ENCODE measurements around the gene PDK4.

The PDK4 gene

DNA sequence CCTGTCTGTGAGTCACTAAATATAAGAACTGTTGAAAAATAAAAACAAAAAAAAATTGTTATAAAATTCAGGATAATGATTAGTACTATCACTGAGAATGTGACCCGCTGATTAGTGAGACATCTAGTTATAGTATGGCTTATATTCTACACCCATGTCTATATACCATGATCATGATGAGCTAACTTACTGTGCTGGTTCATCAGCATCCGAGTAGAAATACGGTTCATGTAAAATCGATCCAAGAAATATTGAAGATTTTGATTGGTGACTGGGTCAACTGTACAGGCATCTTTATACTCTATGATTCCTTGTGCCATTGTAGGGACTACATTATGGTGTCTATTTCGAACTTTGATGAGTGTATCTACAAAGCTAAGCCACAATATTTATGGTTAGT is 3.7 kb downstream of the PDK4 start:
- TF ChIP-seq FOXP2 (optimal IDR thresholded peaks at IDR 0.05; ENCODE audit: borderline replicate concordance, extremely low read depth, extremely low read length, insufficient read depth) (no peak), SIN3A (IDR thresholded peaks at IDR 0.05; ENCODE audit: borderline replicate concordance, insufficient read depth, low read length) (no peak), POLR2AphosphoS5 (IDR thresholded peaks at IDR 0.05; ENCODE audit: low read depth, low read length) (no peak), TAF1 (IDR thresholded peaks at IDR 0.05; ENCODE audit: borderline replicate concordance, insufficient read depth, low read length) (no peak)
- TF ChIP-seq, protein P1, sequence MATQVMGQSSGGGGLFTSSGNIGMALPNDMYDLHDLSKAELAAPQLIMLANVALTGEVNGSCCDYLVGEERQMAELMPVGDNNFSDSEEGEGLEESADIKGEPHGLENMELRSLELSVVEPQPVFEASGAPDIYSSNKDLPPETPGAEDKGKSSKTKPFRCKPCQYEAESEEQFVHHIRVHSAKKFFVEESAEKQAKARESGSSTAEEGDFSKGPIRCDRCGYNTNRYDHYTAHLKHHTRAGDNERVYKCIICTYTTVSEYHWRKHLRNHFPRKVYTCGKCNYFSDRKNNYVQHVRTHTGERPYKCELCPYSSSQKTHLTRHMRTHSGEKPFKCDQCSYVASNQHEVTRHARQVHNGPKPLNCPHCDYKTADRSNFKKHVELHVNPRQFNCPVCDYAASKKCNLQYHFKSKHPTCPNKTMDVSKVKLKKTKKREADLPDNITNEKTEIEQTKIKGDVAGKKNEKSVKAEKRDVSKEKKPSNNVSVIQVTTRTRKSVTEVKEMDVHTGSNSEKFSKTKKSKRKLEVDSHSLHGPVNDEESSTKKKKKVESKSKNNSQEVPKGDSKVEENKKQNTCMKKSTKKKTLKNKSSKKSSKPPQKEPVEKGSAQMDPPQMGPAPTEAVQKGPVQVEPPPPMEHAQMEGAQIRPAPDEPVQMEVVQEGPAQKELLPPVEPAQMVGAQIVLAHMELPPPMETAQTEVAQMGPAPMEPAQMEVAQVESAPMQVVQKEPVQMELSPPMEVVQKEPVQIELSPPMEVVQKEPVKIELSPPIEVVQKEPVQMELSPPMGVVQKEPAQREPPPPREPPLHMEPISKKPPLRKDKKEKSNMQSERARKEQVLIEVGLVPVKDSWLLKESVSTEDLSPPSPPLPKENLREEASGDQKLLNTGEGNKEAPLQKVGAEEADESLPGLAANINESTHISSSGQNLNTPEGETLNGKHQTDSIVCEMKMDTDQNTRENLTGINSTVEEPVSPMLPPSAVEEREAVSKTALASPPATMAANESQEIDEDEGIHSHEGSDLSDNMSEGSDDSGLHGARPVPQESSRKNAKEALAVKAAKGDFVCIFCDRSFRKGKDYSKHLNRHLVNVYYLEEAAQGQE (IDR thresholded peaks at IDR 0.05; ENCODE audit: insufficient read depth in 1 of 2, low read depth in 2 of 2, low read length in 2 of 2), result no peak

- TF ChIP-seq, protein P1 (IDR thresholded peaks at IDR 0.05; ENCODE audit: insufficient read depth in 1 of 2, low read depth in 2 of 2, low read length in 2 of 2), result no peak
- no peak for TF ChIP-seq FOXP2 (optimal IDR thresholded peaks at IDR 0.05; ENCODE audit: borderline replicate concordance, extremely low read depth, extremely low read length, insufficient read depth)
- no peak for TF ChIP-seq POLR2AphosphoS5 (IDR thresholded peaks at IDR 0.05; ENCODE audit: low read depth, low read length)
- no peak for TF ChIP-seq TAF1 (IDR thresholded peaks at IDR 0.05; ENCODE audit: borderline replicate concordance, insufficient read depth, low read length)
- no peak for TF ChIP-seq SIN3A (IDR thresholded peaks at IDR 0.05; ENCODE audit: borderline replicate concordance, insufficient read depth, low read length)
These were observed 5.7 kb downstream of the PDK4 start for GRCh38 chr7:95590387-95591248.

DNA sequence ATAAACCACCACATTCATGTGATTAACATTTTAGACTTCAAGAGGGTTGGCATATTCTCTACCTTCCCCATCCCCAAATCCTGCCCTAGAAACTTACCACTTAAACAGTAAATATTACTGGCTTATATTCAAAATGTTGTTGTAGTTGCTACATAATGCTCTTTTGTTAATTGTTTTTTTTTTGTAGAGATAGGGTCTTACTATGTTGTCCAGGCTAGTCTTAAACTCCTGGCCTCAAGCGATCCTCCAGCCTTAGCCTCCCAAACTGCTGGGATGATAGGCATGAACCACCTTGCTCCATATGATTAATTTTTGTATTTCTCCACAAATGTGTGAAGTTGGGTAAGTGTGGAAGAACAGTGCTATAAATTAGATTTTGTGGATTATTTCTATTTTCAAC is 6.5 kb downstream of the PDK4 start:
- TF ChIP-seq POLR2AphosphoS5 (IDR thresholded peaks at IDR 0.05; ENCODE audit: low read depth, low read length), result no peak
- TF ChIP-seq, protein P1 (IDR thresholded peaks at IDR 0.05; ENCODE audit: insufficient read depth in 1 of 2, low read depth in 2 of 2, low read length in 2 of 2), result no peak
- TF ChIP-seq FOXP2 (optimal IDR thresholded peaks at IDR 0.05; ENCODE audit: borderline replicate concordance, extremely low read depth, extremely low read length, insufficient read depth), result no peak
- no peak for TF ChIP-seq TAF1 (IDR thresholded peaks at IDR 0.05; ENCODE audit: borderline replicate concordance, insufficient read depth, low read length)
- no peak for TF ChIP-seq SIN3A (IDR thresholded peaks at IDR 0.05; ENCODE audit: borderline replicate concordance, insufficient read depth, low read length)

DNA sequence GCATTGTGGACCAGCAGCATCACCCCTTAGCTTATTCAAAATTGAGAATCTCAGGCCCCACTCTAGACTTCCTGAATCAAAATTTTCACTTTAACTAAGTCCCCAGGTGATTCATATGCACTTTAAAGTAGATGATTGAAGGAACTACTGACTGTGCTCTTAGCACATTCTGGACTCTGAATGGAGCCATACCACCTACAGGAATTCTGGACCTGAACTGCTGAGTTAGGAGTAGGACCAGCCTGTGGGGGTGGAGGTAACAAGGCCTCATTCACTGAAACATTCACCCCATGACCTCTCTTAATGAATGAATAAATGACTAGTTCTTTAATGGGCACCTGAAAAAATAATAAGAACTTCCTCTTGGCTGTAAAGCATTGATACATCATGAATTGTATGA is 7.3 kb downstream of the PDK4 start:
- TF ChIP-seq, protein P1 (IDR thresholded peaks at IDR 0.05; ENCODE audit: insufficient read depth in 1 of 2, low read depth in 2 of 2, low read length in 2 of 2), result no peak
- TF ChIP-seq POLR2AphosphoS5 (IDR thresholded peaks at IDR 0.05; ENCODE audit: low read depth, low read length) (no peak), SIN3A (IDR thresholded peaks at IDR 0.05; ENCODE audit: borderline replicate concordance, insufficient read depth, low read length) (no peak), FOXP2 (optimal IDR thresholded peaks at IDR 0.05; ENCODE audit: borderline replicate concordance, extremely low read depth, extremely low read length, insufficient read depth) (no peak), TAF1 (IDR thresholded peaks at IDR 0.05; ENCODE audit: borderline replicate concordance, insufficient read depth, low read length) (no peak)
